Esophagus muscularis mucosa (tissue), 4 donors: ENCODE results near the gene FFAR1. TPM values are rescaled to one million over a fixed set of nuclear protein-coding genes. Genes with fewer than 3 reads are reported as not detected.

ENCODE experiments used
- DNase-seq: peaks from one replicate; pipeline ENCODE4 v3.0.0-alpha.2; 2017; ENCODE audit errors: extremely low spot score
- H3K27ac ChIP-seq, 4 donors: fragments of 200-600 bp; sonication (generic); replicated peaks in 1 of 4; 1 replicate in 3 of 4; 2 replicates in 1 of 4; pipeline ENCODE4 v1.5.1; 2016 to 2019; ENCODE audit warnings: mild to moderate bottlenecking in 1 of 4
- H3K27me3 ChIP-seq, 4 donors: fragments of 200-600 bp; sonication (generic); one replicate each; pipeline versions ENCODE4 v1.5.1 to v1.6.0; 2016 to 2019
- H3K36me3 ChIP-seq, 4 donors: fragments of 200-600 bp; sonication (generic); one replicate each; pipeline ENCODE4 v1.5.1; 2016 to 2019
- H3K4me1 ChIP-seq, 4 donors: fragments of 200-600 bp; sonication (generic); one replicate each; pipeline ENCODE4 v1.5.1; 2016 to 2019
- H3K4me3 ChIP-seq, 4 donors: fragments of 200-600 bp; sonication (generic); 1 replicate in 2 of 4; 2 replicates in 2 of 4; pipeline ENCODE4 v1.5.1; 2016 to 2019; ENCODE audit warnings: mild to moderate bottlenecking in 4 of 4, moderate library complexity in 1 of 4
- H3K9me3 ChIP-seq, 4 donors: fragments of 200-600 bp; sonication (generic); 1 replicate in 3 of 4; 2 replicates in 1 of 4; pipeline ENCODE4 v1.5.1; 2016 to 2019
- CTCF ChIP-seq, 3 experiments: fragments of 200-600 bp in 2 of 3; fragments of 450-650 bp in 1 of 3; sonication (generic) in 2 of 3; IDR thresholded peaks; one replicate each; pipeline ENCODE4 v1.5.1; 2017 to 2019; ENCODE audit warnings: antibody characterized with exemption in 3 of 3, mild to moderate bottlenecking in 2 of 3, moderate library complexity in 1 of 3
- EP300 ChIP-seq: sonication (generic); formaldehyde crosslinking; IDR thresholded peaks from one replicate; pipeline ENCODE4 v1.6.1; 2017; ENCODE audit warnings: antibody characterized with exemption
- POLR2A ChIP-seq: fragments of 450-650 bp; IDR thresholded peaks from one replicate; pipeline ENCODE4 v1.6.1; 2017; ENCODE audit warnings: antibody characterized with exemption, moderate library complexity, mild to moderate bottlenecking, low read depth
- POLR2AphosphoS5 ChIP-seq, 2 donors: sonication (generic); formaldehyde crosslinking; IDR thresholded peaks; one replicate each; pipeline ENCODE4 v1.6.1; 2017; ENCODE audit warnings: antibody characterized with exemption in 2 of 2
- WGBS: methylation state at CpG from one replicate; pipeline ENCODE4 v1.1.5; 2018; 5-methylcytosine and 5-hydroxymethylcytosine counted together
- intact Hi-C: fragments of 100-400 bp; cut with DNase I; formaldehyde crosslinking; loops from one replicate; pipeline ENCODE4 v1.15.1; 2023
- total RNA-seq, 4 donors: library from RNA; depleted of rRNA; stranded (reverse); fragments of >200 nt; gene quantifications; one replicate each; pipeline versions ENCODE4 v1.1.0 to v1.2.1, GENCODE V29; 2016

Gene FFAR1
- total RNA-seq, 4 donors from 2014 or later = not detected

- Histone ChIP-seq H3K36me3 (no peaks in the 10 kb centered on the region), H3K27ac (no peak overlapping the region), H3K4me3 (no peak overlapping the region), H3K27me3 (peaks cover 0 to 85% (median 4%) of the 10 kb centered on the region in 4 donors), H3K9me3 (no peaks in the 10 kb centered on the region), H3K4me1 (no peaks in the 10 kb centered on the region)
- TF ChIP-seq POLR2A (no peak), POLR2AphosphoS5 (IDR thresholded peaks at IDR 0.05) (no peak), CTCF (IDR thresholded peaks at IDR 0.05) (no peak), EP300 (no peak)
- intact Hi-C loops = no loop called here
- DNase-seq = no peak
- WGBS = 60% methylated on average over 6 of the region's 10 CpGs
Observed at GRCh38 chr19:35300339-35300649, 47.4 kb upstream of the FFAR1 start.

GRCh38 chr19:35301961-35302360 lies 45.7 kb upstream of the FFAR1 start:
- Histone ChIP-seq H3K4me1 (no peaks in the 10 kb centered on the region), H3K36me3 (no peaks in the 10 kb centered on the region), H3K4me3 (no peak overlapping the region), H3K9me3 (no peaks in the 10 kb centered on the region), H3K27me3 (peaks cover 0 to 81% (median 4%) of the 10 kb centered on the region in 4 donors), H3K27ac (no peak overlapping the region)
- WGBS = 100% methylated on average over 1 of the region's 2 CpGs
- TF ChIP-seq CTCF (IDR thresholded peaks at IDR 0.05) (no peak), EP300 (no peak), POLR2A (no peak), POLR2AphosphoS5 (IDR thresholded peaks at IDR 0.05) (no peak)
- DNase-seq = no peak
- intact Hi-C loops = no loop called here

- Histone ChIP-seq H3K27ac (no peak overlapping the region), H3K4me3 (no peak overlapping the region), H3K27me3 (peaks cover 0 to 82% (median 4%) of the 10 kb centered on the region in 4 donors), H3K4me1 (no peaks in the 10 kb centered on the region), H3K9me3 (no peaks in the 10 kb centered on the region), H3K36me3 (no peaks in the 10 kb centered on the region)
- no peak for TF ChIP-seq POLR2AphosphoS5 (IDR thresholded peaks at IDR 0.05)
- TF ChIP-seq EP300 = no peak
- TF ChIP-seq CTCF (IDR thresholded peaks at IDR 0.05) = no peak
- TF ChIP-seq POLR2A = no peak
- WGBS = 68% methylated on average over 11 of the region's 16 CpGs
- no peak for DNase-seq
- intact Hi-C loops = no loop called here
Observed at GRCh38 chr19:35302446-35302845, 45.3 kb upstream of the FFAR1 start.

GRCh38 chr19:35303357-35303915 lies 44.3 kb upstream of the FFAR1 start:
- H3K27me3 ChIP-seq = peaks cover 0 to 72% (median 4%) of the 10 kb centered on the region in 4 donors
- no peak for TF ChIP-seq EP300
- TF ChIP-seq CTCF (IDR thresholded peaks at IDR 0.05) = no peak
- no peak for TF ChIP-seq POLR2AphosphoS5 (IDR thresholded peaks at IDR 0.05)
- WGBS = 63% methylated on average over 6 of the region's 6 CpGs
- no peaks in the 10 kb centered on the region for H3K9me3 ChIP-seq
- DNase-seq = no peak
- no peak overlapping the region for H3K27ac ChIP-seq
- intact Hi-C loops = no loop called here
- no peaks in the 10 kb centered on the region for H3K36me3 ChIP-seq
- H3K4me1 ChIP-seq = no peaks in the 10 kb centered on the region
- no peak overlapping the region for H3K4me3 ChIP-seq

- Histone ChIP-seq H3K9me3 (no peaks in the 10 kb centered on the region), H3K4me3 (no peak overlapping the region), H3K4me1 (no peaks in the 10 kb centered on the region), H3K27ac (no peak overlapping the region), H3K27me3 (peaks cover 0 to 70% (median 3%) of the 10 kb centered on the region in 4 donors), H3K36me3 (no peaks in the 10 kb centered on the region)
- no peak for TF ChIP-seq POLR2AphosphoS5 (IDR thresholded peaks at IDR 0.05)
- no peak for TF ChIP-seq EP300
- no peak for TF ChIP-seq POLR2A
- TF ChIP-seq CTCF (IDR thresholded peaks at IDR 0.05) = no peak
- intact Hi-C loops = no loop called here
- 83% methylated on average over 11 of the region's 11 CpGs for WGBS
- no peak for DNase-seq
Observed at GRCh38 chr19:35304036-35304435, 43.7 kb upstream of the FFAR1 start.
